H1 (cell line): ENCODE data around the gene ARL3. TPM values are rescaled to one million over a fixed set of nuclear protein-coding genes. Genes with fewer than 3 reads are reported as not detected.

Experiments used
- TAF1 ChIP-seq: IDR thresholded peaks from 2 replicates; pipeline ENCODE4 v1.6.1; 2011; ENCODE audit warnings: mild to moderate bottlenecking, low read depth, low read length
- polyA plus RNA-seq, 7 experiments: library from polyadenylated mRNA; depleted of rRNA in 3 of 7; stranded (reverse) in 5 of 7; unstranded in 2 of 7; fragments of >200 nt in 5 of 7; fragments of 200-250 nt in 2 of 7; gene quantifications; 1 replicate in 5 of 7; 2 replicates in 1 of 7; 4 replicates in 1 of 7; pipeline versions ENCODE4 v1.2.1 to v1.2.3, GENCODE V29; 2011 to 2013; ENCODE audit warnings: missing spikeins in 2 of 7, mixed read lengths in 2 of 7
- total RNA-seq: library from RNA; stranded (reverse); fragmentation: NEBNext Ultra II Directional; extraction: Animal tissue kit (Norgen Biotek cat#: 25700); gene quantifications from 2 replicates; pipeline ENCODE4 v1.2.1, GENCODE V29; 2021

Gene ARL3
- total and polyA plus RNA-seq, 2 of the 8 experiments (the other 6 are each of a cell fraction or from before 2014, with no cell fraction given) = 8.8 to 16.2 TPM

DNA sequence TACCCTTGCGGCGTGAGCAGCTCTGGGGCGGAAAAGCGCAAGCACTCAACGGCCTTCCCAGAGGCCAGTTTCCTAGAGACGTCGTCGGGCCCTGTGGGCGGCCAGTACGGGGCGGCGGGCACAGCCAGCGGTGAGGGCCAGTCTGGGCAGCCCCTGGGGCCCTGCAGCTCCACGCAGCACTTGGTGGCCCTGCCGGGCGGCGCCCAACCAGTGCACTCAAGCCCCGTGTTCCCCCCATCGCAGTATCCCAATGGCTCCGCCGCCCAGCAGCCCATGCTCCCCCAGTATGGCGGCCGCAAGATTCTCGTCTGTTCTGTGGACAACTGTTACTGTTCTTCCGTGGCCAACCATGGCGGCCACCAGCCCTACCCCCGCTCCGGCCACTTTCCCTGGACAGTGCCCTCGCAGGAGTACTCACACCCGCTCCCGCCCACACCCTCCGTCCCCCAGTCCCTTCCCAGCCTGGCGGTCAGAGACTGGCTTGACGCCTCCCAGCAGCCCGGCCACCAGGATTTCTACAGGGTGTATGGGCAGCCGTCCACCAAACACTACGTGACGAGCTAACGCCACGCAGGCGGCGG lies 57.3 kb downstream of the ARL3 start (continued):
- no peak for TF ChIP-seq TAF1
